ENCODE results near the gene ZFP37.

ZFP37 gene

DNA sequence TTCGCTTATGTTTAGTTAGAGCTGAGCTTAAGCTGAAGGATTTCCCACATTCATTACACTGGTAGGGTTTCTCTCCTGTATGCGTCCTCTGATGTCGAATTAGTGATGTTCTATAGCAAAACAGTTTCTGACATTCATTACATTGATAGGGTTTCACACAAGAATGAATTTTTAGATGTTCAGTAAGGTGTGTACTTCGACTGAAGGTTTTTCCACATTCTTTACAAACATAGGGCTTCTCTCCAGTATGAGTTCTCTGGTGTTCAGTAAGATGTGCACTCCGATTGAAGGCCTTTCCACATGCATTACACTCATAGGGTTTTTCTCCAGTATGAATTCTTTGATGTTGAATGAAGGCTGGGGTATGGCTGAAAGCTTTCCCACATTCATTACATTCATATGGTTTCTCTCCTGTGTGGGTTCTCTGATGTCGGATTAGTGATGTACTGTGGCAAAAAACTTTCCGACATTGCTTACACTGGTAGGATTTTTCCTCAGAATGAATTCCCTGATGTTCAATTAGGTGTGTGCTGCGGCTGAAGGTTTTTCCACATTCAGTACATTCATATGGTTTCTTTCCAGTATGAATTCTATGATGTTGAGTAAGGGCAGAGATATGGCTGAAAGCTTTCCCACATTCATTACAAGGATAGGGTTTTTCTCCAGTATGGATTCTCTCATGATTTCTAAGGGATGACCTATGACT lies 59.1 kb downstream of the ZFP37 start:
- H3K4me3 ChIP-seq (ENCODE audit: low read depth, low read length): no peak overlapping the region
- TF ChIP-seq, protein P1, sequence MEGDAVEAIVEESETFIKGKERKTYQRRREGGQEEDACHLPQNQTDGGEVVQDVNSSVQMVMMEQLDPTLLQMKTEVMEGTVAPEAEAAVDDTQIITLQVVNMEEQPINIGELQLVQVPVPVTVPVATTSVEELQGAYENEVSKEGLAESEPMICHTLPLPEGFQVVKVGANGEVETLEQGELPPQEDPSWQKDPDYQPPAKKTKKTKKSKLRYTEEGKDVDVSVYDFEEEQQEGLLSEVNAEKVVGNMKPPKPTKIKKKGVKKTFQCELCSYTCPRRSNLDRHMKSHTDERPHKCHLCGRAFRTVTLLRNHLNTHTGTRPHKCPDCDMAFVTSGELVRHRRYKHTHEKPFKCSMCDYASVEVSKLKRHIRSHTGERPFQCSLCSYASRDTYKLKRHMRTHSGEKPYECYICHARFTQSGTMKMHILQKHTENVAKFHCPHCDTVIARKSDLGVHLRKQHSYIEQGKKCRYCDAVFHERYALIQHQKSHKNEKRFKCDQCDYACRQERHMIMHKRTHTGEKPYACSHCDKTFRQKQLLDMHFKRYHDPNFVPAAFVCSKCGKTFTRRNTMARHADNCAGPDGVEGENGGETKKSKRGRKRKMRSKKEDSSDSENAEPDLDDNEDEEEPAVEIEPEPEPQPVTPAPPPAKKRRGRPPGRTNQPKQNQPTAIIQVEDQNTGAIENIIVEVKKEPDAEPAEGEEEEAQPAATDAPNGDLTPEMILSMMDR (IDR thresholded peaks at IDR 0.05; ENCODE audit: low read depth, low read length, missing control alignments): no peak
- no peak for DNase-seq (ENCODE audit: low read depth)

Measured in GM12864 (cell line).